CD14-positive monocyte (primary cell): ENCODE results near the gene TAS2R38. TPM values are rescaled to one million over a fixed set of nuclear protein-coding genes. Genes with fewer than 3 reads are reported as not detected.

Source experiments
- DNase-seq, 3 donors: peaks; one replicate each; pipeline ENCODE4 v3.0.0-alpha.2; 2011 to 2022
- H2AFZ ChIP-seq: 2 replicates; pipeline ENCODE4 v1.6.0; 2012; ENCODE audit warnings: mild to moderate bottlenecking, low read depth, low read length, inconsistent platforms; ENCODE audit not compliant: insufficient read depth, poor library complexity, severe bottlenecking
- H3K27ac ChIP-seq, 2 donors: 1 replicate in 1 of 2; 2 replicates in 1 of 2; pipeline ENCODE4 v1.5.1; 2012 to 2013; ENCODE audit warnings: low read length in 2 of 2, control low read depth in 1 of 2, inconsistent platforms in 1 of 2, low read depth in 1 of 2, mild to moderate bottlenecking in 1 of 2
- H3K27me3 ChIP-seq, 2 donors: one replicate each; pipeline versions ENCODE4 v1.6.0 to v1.6.1; 2011 to 2013; ENCODE audit warnings: low read length in 2 of 2; ENCODE audit not compliant: control insufficient read depth in 2 of 2, insufficient read depth in 2 of 2
- H3K36me3 ChIP-seq, 2 donors: replicated peaks in 1 of 2; 1 replicate in 1 of 2; 2 replicates in 1 of 2; pipeline versions ENCODE4 v1.5.1 to v1.6.1; 2012 to 2013; ENCODE audit warnings: low read length in 2 of 2, control low read depth in 1 of 2, inconsistent platforms in 1 of 2, mild to moderate bottlenecking in 1 of 2; ENCODE audit not compliant: insufficient read depth in 2 of 2, control insufficient read depth in 1 of 2
- H3K4me1 ChIP-seq, 2 donors: 1 replicate in 1 of 2; 2 replicates in 1 of 2; pipeline versions ENCODE4 v1.5.1 to v1.6.1; 2012 to 2013; ENCODE audit warnings: low read length in 2 of 2, control low read depth in 1 of 2, inconsistent platforms in 1 of 2, mild to moderate bottlenecking in 1 of 2, moderate library complexity in 1 of 2; ENCODE audit not compliant: insufficient read depth in 2 of 2, control insufficient read depth in 1 of 2
- H3K4me2 ChIP-seq: replicated peaks from 2 replicates; pipeline ENCODE3; 2012; ENCODE audit warnings: low read length, moderate library complexity, mild to moderate bottlenecking; ENCODE audit not compliant: poor library complexity, severe bottlenecking; ENCODE audit errors: extremely low read depth
- H3K4me3 ChIP-seq, 3 experiments: fragments of 200-600 bp in 1 of 3; sonication (generic) in 1 of 3; replicated peaks in 1 of 3; 1 replicate in 2 of 3; 2 replicates in 1 of 3; pipeline ENCODE4 v1.5.1; 2011 to 2013; ENCODE audit warnings: low read length in 3 of 3, mild to moderate bottlenecking in 3 of 3, control low read depth in 2 of 3, low read depth in 2 of 3, inconsistent platforms in 1 of 3, moderate library complexity in 1 of 3
- H3K79me2 ChIP-seq: 2 replicates; pipeline ENCODE4 v1.6.0; 2012; ENCODE audit warnings: mild to moderate bottlenecking, control low read depth, inconsistent platforms, low read length, moderate library complexity; ENCODE audit not compliant: insufficient read depth
- H3K9ac ChIP-seq: 2 replicates; pipeline ENCODE4 v1.6.0; 2017; ENCODE audit warnings: low read length, mild to moderate bottlenecking; ENCODE audit not compliant: insufficient read depth, poor library complexity, severe bottlenecking
- H3K9me3 ChIP-seq, 2 donors: replicated peaks in 1 of 2; 1 replicate in 1 of 2; 2 replicates in 1 of 2; pipeline versions ENCODE4 v1.5.1 to v1.6.1; 2012 to 2013; ENCODE audit warnings: low read length in 2 of 2, control low read depth in 1 of 2; ENCODE audit not compliant: control insufficient read depth in 1 of 2, insufficient read depth in 1 of 2
- H4K20me1 ChIP-seq: 2 replicates; pipeline ENCODE4 v1.6.0; 2012; ENCODE audit warnings: mild to moderate bottlenecking, low read length, control low read depth, moderate library complexity; ENCODE audit not compliant: insufficient read depth
- H3K27ac Mint-ChIP-seq, 7 donors: one replicate each; pipeline ENCODE4 v1.8.0; 2020; ENCODE audit warnings: mild to moderate bottlenecking in 7 of 7, mixed read lengths in 7 of 7, moderate library complexity in 6 of 7, inconsistent platforms in 2 of 7
- H3K27me3 Mint-ChIP-seq, 3 donors: one replicate each; pipeline ENCODE4 v1.8.0; 2021 to 2022; ENCODE audit warnings: low read depth in 3 of 3, mild to moderate bottlenecking in 3 of 3, mixed read lengths in 3 of 3, moderate library complexity in 3 of 3, inconsistent platforms in 1 of 3
- H3K36me3 Mint-ChIP-seq, 2 donors: one replicate each; pipeline ENCODE4 v1.8.0; 2020; ENCODE audit warnings: mixed read lengths in 2 of 2, inconsistent platforms in 1 of 2, mild to moderate bottlenecking in 1 of 2
- H3K4me1 Mint-ChIP-seq: one replicate; pipeline ENCODE4 v1.8.0; 2020; ENCODE audit warnings: mild to moderate bottlenecking, mixed read lengths
- H3K4me3 Mint-ChIP-seq, 2 donors: one replicate each; pipeline ENCODE4 v1.8.0; 2020; ENCODE audit warnings: mild to moderate bottlenecking in 2 of 2, mixed read lengths in 2 of 2, moderate library complexity in 1 of 2
- H3K9me3 Mint-ChIP-seq, 7 donors: one replicate each; pipeline ENCODE4 v1.8.0; 2020 to 2022; ENCODE audit warnings: mixed read lengths in 7 of 7, mild to moderate bottlenecking in 6 of 7, moderate library complexity in 6 of 7, inconsistent platforms in 2 of 7
- WGBS: methylation state at CpG from one replicate; pipeline ENCODE4 v1.1.5; 2013; ENCODE audit warnings: missing lambda C conversion rate; ENCODE audit not compliant: insufficient coverage; 5-methylcytosine and 5-hydroxymethylcytosine counted together
- intact Hi-C, 2 donors: fragments of 100-400 bp; cut with micrococcal nuclease; formaldehyde crosslinking; loops; one replicate each; pipeline versions ENCODE4 v1.15.0 to v1.15.1; 2023
- polyA plus RNA-seq, 3 donors: library from polyadenylated mRNA; depleted of rRNA in 1 of 3; unstranded in 2 of 3; stranded (reverse) in 1 of 3; fragments of 300-500 nt in 2 of 3; fragments of >200 nt in 1 of 3; fragmentation: Illumina TruSeq in 2 of 3; gene quantifications; 1 replicate in 2 of 3; 2 replicates in 1 of 3; pipeline ENCODE4 v1.2.3, GENCODE V29; 2012 to 2021
- TF ChIP-seq, protein P1 (sequence below): fragments of 200-600 bp; IDR thresholded peaks from one replicate; pipeline ENCODE4 v1.8.0; 2022; ENCODE audit warnings: antibody characterized with exemption, mild to moderate bottlenecking

The TAS2R38 gene
- polyA plus RNA-seq, 3 donors: not detected

DNA sequence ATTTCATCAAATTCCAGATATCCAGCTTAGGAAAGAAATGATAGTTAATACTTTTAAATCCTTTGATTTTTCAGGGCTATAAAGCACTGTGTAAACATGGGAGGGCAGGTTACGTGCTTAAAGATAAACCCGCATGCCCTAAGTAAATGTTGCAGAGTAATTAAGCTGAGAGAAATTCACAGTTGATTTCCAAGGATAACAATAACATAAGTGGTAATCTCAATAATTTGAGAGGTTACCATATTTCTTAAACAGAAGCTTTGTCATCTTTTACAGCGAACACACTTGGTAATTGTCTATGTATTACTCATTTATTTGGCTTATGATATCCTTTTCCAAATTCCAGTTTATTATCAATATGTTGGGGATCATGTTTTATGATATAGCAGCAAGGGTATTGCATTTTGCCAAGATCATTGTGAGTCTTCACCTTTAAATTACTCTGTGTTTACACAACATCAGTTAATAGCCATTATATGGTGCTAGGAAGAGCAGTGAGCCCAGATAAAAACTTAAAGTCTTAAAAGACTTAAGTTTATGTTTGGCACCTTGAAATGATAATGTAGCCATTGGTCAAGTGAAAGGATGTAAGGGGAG is 37.5 kb upstream of the TAS2R38 start:
- DNase-seq: no peak
- no peaks in the 10 kb centered on the region for H3K36me3 ChIP-seq
- H3K4me1 ChIP-seq: peaks cover 4 to 13% of the 10 kb centered on the region in 2 donors
- no peaks in the 10 kb centered on the region for H3K9me3 ChIP-seq
- peaks cover 10 to 18% of the 10 kb centered on the region in 2 donors for H3K36me3 Mint-ChIP-seq
- no peak overlapping the region for H3K9ac ChIP-seq
- no peak overlapping the region for H3K4me3 Mint-ChIP-seq
- H3K27ac Mint-ChIP-seq: no peak overlapping the region
- peaks cover 0 to 2% (median 0%) of the 10 kb centered on the region in 3 donors for H3K27me3 Mint-ChIP-seq
- no peaks in the 10 kb centered on the region for H4K20me1 ChIP-seq
- H3K4me1 Mint-ChIP-seq: peaks cover 21% of the 10 kb centered on the region
- no peaks in the 10 kb centered on the region for H3K79me2 ChIP-seq
- H3K27ac ChIP-seq: no peak overlapping the region
- no CpG with 5 or more reads among the region's 3 CpGs for WGBS
- H3K4me2 ChIP-seq: no peak overlapping the region
- intact Hi-C loops: no loop called here
- TF ChIP-seq, protein P1, sequence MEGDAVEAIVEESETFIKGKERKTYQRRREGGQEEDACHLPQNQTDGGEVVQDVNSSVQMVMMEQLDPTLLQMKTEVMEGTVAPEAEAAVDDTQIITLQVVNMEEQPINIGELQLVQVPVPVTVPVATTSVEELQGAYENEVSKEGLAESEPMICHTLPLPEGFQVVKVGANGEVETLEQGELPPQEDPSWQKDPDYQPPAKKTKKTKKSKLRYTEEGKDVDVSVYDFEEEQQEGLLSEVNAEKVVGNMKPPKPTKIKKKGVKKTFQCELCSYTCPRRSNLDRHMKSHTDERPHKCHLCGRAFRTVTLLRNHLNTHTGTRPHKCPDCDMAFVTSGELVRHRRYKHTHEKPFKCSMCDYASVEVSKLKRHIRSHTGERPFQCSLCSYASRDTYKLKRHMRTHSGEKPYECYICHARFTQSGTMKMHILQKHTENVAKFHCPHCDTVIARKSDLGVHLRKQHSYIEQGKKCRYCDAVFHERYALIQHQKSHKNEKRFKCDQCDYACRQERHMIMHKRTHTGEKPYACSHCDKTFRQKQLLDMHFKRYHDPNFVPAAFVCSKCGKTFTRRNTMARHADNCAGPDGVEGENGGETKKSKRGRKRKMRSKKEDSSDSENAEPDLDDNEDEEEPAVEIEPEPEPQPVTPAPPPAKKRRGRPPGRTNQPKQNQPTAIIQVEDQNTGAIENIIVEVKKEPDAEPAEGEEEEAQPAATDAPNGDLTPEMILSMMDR: no peak
- H3K9me3 Mint-ChIP-seq: no peaks in the 10 kb centered on the region
- no peaks in the 10 kb centered on the region for H3K27me3 ChIP-seq
- no peak overlapping the region for H2AFZ ChIP-seq
- no peak overlapping the region for H3K4me3 ChIP-seq

DNA sequence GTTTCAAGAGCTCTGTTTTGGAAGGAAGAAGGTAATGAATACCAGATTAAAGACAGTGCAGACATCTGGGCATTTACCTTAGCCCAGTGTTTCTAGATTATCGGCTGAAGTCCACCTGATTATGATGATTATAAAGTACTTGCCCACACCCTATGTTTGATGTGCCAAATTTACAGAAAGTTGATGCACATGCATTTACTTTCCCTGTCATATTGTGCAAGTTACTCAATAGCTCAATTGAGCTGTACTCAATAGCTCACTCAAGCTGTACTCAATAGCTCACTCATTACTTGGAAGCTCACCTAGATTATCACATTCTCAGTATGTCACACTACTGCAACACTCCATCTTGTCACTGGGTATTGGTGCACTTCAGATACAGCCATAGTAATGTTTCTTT is 35.6 kb upstream of the TAS2R38 start:
- intact Hi-C loops: no loop called here
- Mint-ChIP-seq H3K27ac (no peak overlapping the region), H3K4me3 (no peak overlapping the region)

More for the DNA sequence above, 35.6 kb upstream of the TAS2R38 start:
- Histone ChIP-seq H3K79me2 (no peaks in the 10 kb centered on the region), H3K9me3 (no peaks in the 10 kb centered on the region), H3K27ac (no peak overlapping the region), H2AFZ (no peak overlapping the region), H4K20me1 (no peaks in the 10 kb centered on the region), H3K4me2 (no peak overlapping the region), H3K4me3 (no peak overlapping the region), H3K9ac (no peak overlapping the region), H3K4me1 (peaks cover 4 to 16% of the 10 kb centered on the region in 2 donors), H3K27me3 (no peaks in the 10 kb centered on the region), H3K36me3 (no peaks in the 10 kb centered on the region)
- peaks cover 0 to 2% (median 0%) of the 10 kb centered on the region in 3 donors for H3K27me3 Mint-ChIP-seq
- TF ChIP-seq, protein P1: no peak
- DNase-seq: no peak
- H3K36me3 Mint-ChIP-seq: peaks cover 10 to 18% of the 10 kb centered on the region in 2 donors
- peaks cover 27% of the 10 kb centered on the region for H3K4me1 Mint-ChIP-seq
- 100% methylated on average over 1 of the region's 1 CpG for WGBS
- H3K9me3 Mint-ChIP-seq: no peaks in the 10 kb centered on the region
